ENCODE results near the gene NOL3.

Gene NOL3

DNA sequence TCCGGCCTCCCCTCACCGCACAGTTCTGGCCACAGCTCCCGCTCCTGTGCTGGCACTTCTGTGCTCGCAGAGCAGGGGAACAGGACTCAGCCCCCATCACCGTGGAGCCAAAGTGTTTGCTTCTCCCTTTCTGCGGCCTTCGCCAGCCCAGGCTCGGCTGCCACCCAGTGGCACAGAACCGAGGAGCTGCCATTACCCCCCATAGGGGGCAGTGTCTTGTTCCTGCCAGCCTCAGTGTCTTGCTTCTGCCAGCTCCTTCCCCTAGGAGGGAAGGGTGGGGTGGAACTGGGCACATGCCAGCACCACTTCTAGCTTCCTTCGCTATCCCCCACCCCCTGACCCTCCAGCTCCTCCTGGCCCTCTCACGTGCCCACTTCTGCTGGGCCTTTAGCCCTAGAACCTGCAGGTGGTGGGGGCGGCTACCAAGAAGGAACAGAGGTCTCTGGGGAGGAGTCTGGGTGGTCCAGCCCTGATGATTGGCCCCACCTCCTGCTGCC is 27.9 kb downstream of the NOL3 start:
- no peaks in the 10 kb centered on the region for H3K27me3 ChIP-seq (replicated peaks; ENCODE audit: insufficient read depth, low read length)
- H3K36me3 ChIP-seq (replicated peaks; ENCODE audit: insufficient read depth, low read length): peaks cover 16% of the 10 kb centered on the region; the same call in 1 of the 2 replicates
- TF ChIP-seq EZH2phosphoT487 (IDR thresholded peaks at IDR 0.05; ENCODE audit: low read length) (no peak), EZH2 (optimal IDR thresholded peaks at IDR 0.05; ENCODE audit: low read depth, low read length) (no peak), CTCF (IDR thresholded peaks at IDR 0.05; ENCODE audit: low read length) (peak; percentile 37)
- H3K4me2 ChIP-seq (ENCODE audit: low read depth, low read length): no peak overlapping the region
- H3K4me3 ChIP-seq (ENCODE audit: low read length): no peak overlapping the region
- H3F3A ChIP-seq (ENCODE audit: insufficient read depth, low read length): no peaks in the 10 kb centered on the region
- no peaks in the 10 kb centered on the region for H3K9me3 ChIP-seq (replicated peaks; ENCODE audit: insufficient read depth, low read length)
- no peak overlapping the region for H2AFZ ChIP-seq (ENCODE audit: low read length)
- H4K20me1 ChIP-seq (ENCODE audit: insufficient read depth, low read length): no peaks in the 10 kb centered on the region
- H3K4me1 ChIP-seq (ENCODE audit: low read length): peaks cover 4% of the 10 kb centered on the region; the same call in 1 of the 2 replicates
- H3K27ac ChIP-seq (ENCODE audit: low read length): no peak overlapping the region
- no peaks in the 10 kb centered on the region for H3K9me2 ChIP-seq (replicated peaks; ENCODE audit: insufficient read depth, low read length)
- DNase-seq: no peak
- H3K79me2 ChIP-seq (ENCODE audit: low read length): peaks cover 35% of the 10 kb centered on the region
- H3K9ac ChIP-seq (ENCODE audit: low read length): no peak overlapping the region

DNA sequence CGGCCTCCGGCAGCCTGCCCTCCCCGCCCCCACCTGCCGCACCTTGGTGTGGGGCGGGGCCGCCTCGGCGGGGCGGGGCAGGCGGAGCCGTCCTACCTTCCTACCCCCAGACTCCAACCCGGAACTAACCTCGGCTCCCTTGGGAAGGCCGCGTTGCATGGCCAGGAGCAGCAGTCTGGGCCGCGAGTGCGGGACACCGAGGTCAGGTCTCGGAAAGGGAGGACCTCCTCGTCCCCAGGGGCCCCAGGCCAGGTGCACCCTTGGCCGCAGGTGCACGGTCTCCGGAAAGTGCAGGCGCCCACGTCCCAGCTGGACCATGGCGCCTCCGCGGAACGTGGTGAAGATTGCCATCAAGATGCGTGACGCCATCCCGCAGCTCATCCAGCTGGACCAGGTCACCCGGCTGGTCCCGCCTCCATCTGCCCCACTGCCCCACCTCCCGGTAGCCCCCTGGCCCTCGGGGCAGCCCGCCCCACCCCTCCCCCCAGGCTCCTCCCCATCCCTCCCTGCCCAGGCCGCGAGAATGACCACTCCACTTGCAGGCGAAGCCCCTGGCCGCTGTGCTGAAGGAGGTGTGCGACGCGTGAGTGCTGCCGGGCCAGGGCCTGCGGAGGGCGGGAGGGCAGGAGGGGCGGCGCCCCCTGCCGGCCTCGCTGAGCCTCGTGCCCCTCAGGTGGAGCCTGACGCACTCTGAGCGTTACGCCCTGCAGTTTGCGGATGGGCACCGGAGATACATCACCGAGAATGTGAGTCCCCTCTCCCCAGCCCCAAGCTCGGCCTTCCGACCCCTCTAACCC is 28.9 kb downstream of the NOL3 start, which contains the start of gene ELMO3:
TSS of gene ELMO3 (plus strand) at position 121 of the 797 bp plus-strand sequence. CDS start at position 317, 196 bp downstream.
- no peak within 1 kb of the TSS for H2AFZ ChIP-seq (ENCODE audit: low read length)
- H3K27ac ChIP-seq (ENCODE audit: low read length): no peak within 1 kb of the TSS
- no peaks in the 10 kb centered on the region for H3F3A ChIP-seq (ENCODE audit: insufficient read depth, low read length)
- no peaks in the 10 kb centered on the region for H3K27me3 ChIP-seq (replicated peaks; ENCODE audit: insufficient read depth, low read length)
- no peak for DNase-seq
- H3K4me1 ChIP-seq (ENCODE audit: low read length): no peaks in the 10 kb centered on the region
- no peaks in the 10 kb centered on the region for H4K20me1 ChIP-seq (ENCODE audit: insufficient read depth, low read length)
- H3K4me3 ChIP-seq (ENCODE audit: low read length): no peak within 1 kb of the TSS
- no peaks in the 10 kb centered on the region for H3K9me3 ChIP-seq (replicated peaks; ENCODE audit: insufficient read depth, low read length)
- peaks cover 12% of the 10 kb centered on the region; the same call in 1 of the 2 replicates for H3K36me3 ChIP-seq (replicated peaks; ENCODE audit: insufficient read depth, low read length)
- H3K4me2 ChIP-seq (ENCODE audit: low read depth, low read length): no peak within 1 kb of the TSS
- H3K9me2 ChIP-seq (replicated peaks; ENCODE audit: insufficient read depth, low read length): no peaks in the 10 kb centered on the region
- no peak within 1 kb of the TSS for H3K9ac ChIP-seq (ENCODE audit: low read length)
- TF ChIP-seq EZH2 (optimal IDR thresholded peaks at IDR 0.05; ENCODE audit: low read depth, low read length) (no peak), EZH2phosphoT487 (IDR thresholded peaks at IDR 0.05; ENCODE audit: low read length) (no peak), CTCF (IDR thresholded peaks at IDR 0.05; ENCODE audit: low read length) (no peak)
- H3K79me2 ChIP-seq (ENCODE audit: low read length): peaks cover 26% of the 10 kb centered on the region

- H3K27ac ChIP-seq (ENCODE audit: low read length): no peak overlapping the region
- no peaks in the 10 kb centered on the region for H3K9me2 ChIP-seq (replicated peaks; ENCODE audit: insufficient read depth, low read length)
- H3K9me3 ChIP-seq (replicated peaks; ENCODE audit: insufficient read depth, low read length): no peaks in the 10 kb centered on the region
- DNase-seq: no peak
- H3K27me3 ChIP-seq (replicated peaks; ENCODE audit: insufficient read depth, low read length): no peaks in the 10 kb centered on the region
- no peak overlapping the region for H2AFZ ChIP-seq (ENCODE audit: low read length)
- H3K4me2 ChIP-seq (ENCODE audit: low read depth, low read length): no peak overlapping the region
- no peak overlapping the region for H3K9ac ChIP-seq (ENCODE audit: low read length)
- peaks cover 20% of the 10 kb centered on the region for H3K79me2 ChIP-seq (ENCODE audit: low read length)
- H3F3A ChIP-seq (ENCODE audit: insufficient read depth, low read length): no peaks in the 10 kb centered on the region
- H3K4me1 ChIP-seq (ENCODE audit: low read length): no peaks in the 10 kb centered on the region
- H3K36me3 ChIP-seq (replicated peaks; ENCODE audit: insufficient read depth, low read length): 0 out of 2 replicates have a peak, but pooled peaks cover 11% of the 10 kb centered on the region
- no peaks in the 10 kb centered on the region for H4K20me1 ChIP-seq (ENCODE audit: insufficient read depth, low read length)
- no peak overlapping the region for H3K4me3 ChIP-seq (ENCODE audit: low read length)
- no peak for TF ChIP-seq CTCF (IDR thresholded peaks at IDR 0.05; ENCODE audit: low read length)
- no peak for TF ChIP-seq EZH2phosphoT487 (IDR thresholded peaks at IDR 0.05; ENCODE audit: low read length)
- no peak for TF ChIP-seq EZH2 (optimal IDR thresholded peaks at IDR 0.05; ENCODE audit: low read depth, low read length)
These were observed 29.5 kb downstream of the NOL3 start for GRCh38 chr16:67199808-67200198.
